D721Med (cell line): ENCODE data around the gene MS4A1.

Source experiments
- DNase-seq: peaks from one replicate; pipeline ENCODE4 v3.0.0; 2011; ENCODE audit warnings: low spot score; ENCODE audit not compliant: insufficient read length
- FAIRE-seq: peaks from 2 replicates; lab custom pipeline; 2011; peaks lifted over from hg19 to GRCh38; lab: Jason Lieb, UNC
- CTCF ChIP-seq: IDR thresholded peaks from 2 replicates; pipeline ENCODE4 v1.5.1; 2012; ENCODE audit warnings: mild to moderate bottlenecking, control low read depth; ENCODE audit not compliant: insufficient read depth; ENCODE audit errors: missing control alignments

The MS4A1 gene

GRCh38 chr11:60477035-60477445 lies 21.4 kb downstream of the MS4A1 start:
- no peak for DNase-seq
- TF ChIP-seq CTCF, result no peak
- no peak for FAIRE-seq

- DNase-seq, result no peak
- no peak for TF ChIP-seq CTCF
- FAIRE-seq, result no peak
These were observed 26.7 kb downstream of the MS4A1 start for GRCh38 chr11:60482361-60482760.

- FAIRE-seq (no peak), DNase-seq (no peak)
- peak; percentile 25 for TF ChIP-seq CTCF
These were observed 30.3 kb downstream of the MS4A1 start for GRCh38 chr11:60485987-60486386.

- DNase-seq (no peak), FAIRE-seq (no peak)
- no peak for TF ChIP-seq CTCF
These were observed 36.9 kb downstream of the MS4A1 start, which contains the start of gene MS4A12 for GRCh38 chr11:60492488-60493009. TSS of gene MS4A12 (plus strand) at chr11:60492778. CDS start at chr11:60497319, 4,541 bp downstream.

GRCh38 chr11:60493454-60493853 lies 37.8 kb downstream of the MS4A1 start:
- no peak for TF ChIP-seq CTCF
- FAIRE-seq (no peak), DNase-seq (no peak)

- DNase-seq (no peak), FAIRE-seq (no peak)
- no peak for TF ChIP-seq CTCF
These were observed 42.8 kb downstream of the MS4A1 start for GRCh38 chr11:60498399-60498798.

GRCh38 chr11:60498853-60499252 lies 43.2 kb downstream of the MS4A1 start:
- no peak for TF ChIP-seq CTCF
- FAIRE-seq (no peak), DNase-seq (no peak)
